ENCODE data around the gene SLC27A1. TPM values are rescaled to one million over a fixed set of nuclear protein-coding genes. Genes with fewer than 3 reads are reported as not detected.

SLC27A1 gene
- total and polyA plus RNA-seq, 9 of the 15 experiments (the other 6 are each of a cell fraction or from before 2014, with no cell fraction given) = 0.06 to 3.0 (median 1.1) TPM

DNA sequence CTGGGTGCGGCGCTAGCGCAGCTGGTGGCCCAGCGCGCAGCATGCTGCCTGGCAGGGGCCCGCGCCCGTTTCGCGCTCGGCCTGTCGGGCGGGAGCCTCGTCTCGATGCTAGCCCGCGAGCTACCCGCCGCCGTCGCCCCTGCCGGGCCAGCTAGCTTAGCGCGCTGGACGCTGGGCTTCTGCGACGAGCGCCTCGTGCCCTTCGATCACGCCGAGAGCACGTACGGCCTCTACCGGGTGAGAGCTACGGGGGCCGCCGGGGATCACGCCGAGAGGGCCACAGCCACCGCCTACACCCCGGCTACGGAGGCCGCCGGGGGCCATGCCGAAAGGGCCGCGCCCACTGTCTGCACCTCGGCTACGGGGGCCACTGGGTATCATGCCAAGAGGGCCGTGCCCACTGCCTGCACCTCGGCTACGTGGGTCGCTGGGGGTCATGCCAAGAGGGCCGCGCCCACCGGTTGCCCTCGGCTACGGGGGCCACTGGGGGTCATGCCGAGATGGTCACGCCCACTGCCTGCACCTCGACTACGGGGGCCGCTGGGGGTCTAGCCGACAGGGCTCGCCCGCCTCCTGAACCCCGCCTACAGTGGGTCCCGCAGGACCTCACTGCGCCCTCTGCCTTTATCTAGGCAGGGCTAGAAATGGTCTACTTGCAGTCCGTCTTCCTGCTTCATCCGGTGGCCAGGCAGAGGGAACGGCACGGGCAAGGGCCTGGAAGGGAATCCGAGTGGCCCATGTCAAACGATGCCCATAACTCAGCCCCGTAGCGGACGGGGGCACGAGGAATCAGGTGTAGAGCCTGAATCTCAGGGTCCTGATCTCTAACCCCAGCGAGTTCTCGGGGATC is 41.6 kb downstream of the SLC27A1 start (continued):
- TF ChIP-seq FOXM1 (IDR thresholded peaks at IDR 0.05; ENCODE audit: low read depth) (no peak), FOXM1 (CRISPR knock-in tag; IDR thresholded peaks at IDR 0.05; ENCODE audit: low read depth) (peak; percentile 84; the same call in 1 of the 2 replicates), CTBP1 (IDR thresholded peaks at IDR 0.05; ENCODE audit: borderline replicate concordance) (peak; percentile 72), CHD1 (IDR thresholded peaks at IDR 0.05; ENCODE audit: low read length) (peak; percentile 54), TEAD1 (CRISPR knock-in tag; IDR thresholded peaks at IDR 0.05) (peak in 1 of 2 experiments; percentile 89; a peak in 2 of 4 replicates), KLF13 (tag; IDR thresholded peaks at IDR 0.05; ENCODE audit: borderline replicate concordance, low read depth) (peak; percentile 79), SRSF7 (optimal IDR thresholded peaks at IDR 0.05; ENCODE audit: low read depth, low read length) (no peak), ZNF583 (CRISPR knock-in tag; IDR thresholded peaks at IDR 0.05) (no peak), SIN3A (IDR thresholded peaks at IDR 0.05; ENCODE audit: borderline replicate concordance in 2 of 2, control insufficient read depth in 1 of 2, low read depth in 2 of 2, low read length in 2 of 2) (peak in 1 of 2 experiments; percentile 43; a peak in 2 of 4 replicates), L3MBTL2 (IDR thresholded peaks at IDR 0.05) (peak; percentile 100), CREBBP (IDR thresholded peaks at IDR 0.05; ENCODE audit: low read depth, low read length) (no peak), BHLHE40 (IDR thresholded peaks at IDR 0.05; ENCODE audit: low read length) (0 out of 2 replicates have a peak, but pooled peaks have one; percentile 21)
- TF ChIP-seq, protein P1, sequence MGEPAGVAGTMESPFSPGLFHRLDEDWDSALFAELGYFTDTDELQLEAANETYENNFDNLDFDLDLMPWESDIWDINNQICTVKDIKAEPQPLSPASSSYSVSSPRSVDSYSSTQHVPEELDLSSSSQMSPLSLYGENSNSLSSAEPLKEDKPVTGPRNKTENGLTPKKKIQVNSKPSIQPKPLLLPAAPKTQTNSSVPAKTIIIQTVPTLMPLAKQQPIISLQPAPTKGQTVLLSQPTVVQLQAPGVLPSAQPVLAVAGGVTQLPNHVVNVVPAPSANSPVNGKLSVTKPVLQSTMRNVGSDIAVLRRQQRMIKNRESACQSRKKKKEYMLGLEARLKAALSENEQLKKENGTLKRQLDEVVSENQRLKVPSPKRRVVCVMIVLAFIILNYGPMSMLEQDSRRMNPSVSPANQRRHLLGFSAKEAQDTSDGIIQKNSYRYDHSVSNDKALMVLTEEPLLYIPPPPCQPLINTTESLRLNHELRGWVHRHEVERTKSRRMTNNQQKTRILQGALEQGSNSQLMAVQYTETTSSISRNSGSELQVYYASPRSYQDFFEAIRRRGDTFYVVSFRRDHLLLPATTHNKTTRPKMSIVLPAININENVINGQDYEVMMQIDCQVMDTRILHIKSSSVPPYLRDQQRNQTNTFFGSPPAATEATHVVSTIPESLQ (CRISPR knock-in tag; IDR thresholded peaks at IDR 0.05) = peak; percentile 91; the same call in 1 of the 2 replicates
- TF ChIP-seq, protein P2, sequence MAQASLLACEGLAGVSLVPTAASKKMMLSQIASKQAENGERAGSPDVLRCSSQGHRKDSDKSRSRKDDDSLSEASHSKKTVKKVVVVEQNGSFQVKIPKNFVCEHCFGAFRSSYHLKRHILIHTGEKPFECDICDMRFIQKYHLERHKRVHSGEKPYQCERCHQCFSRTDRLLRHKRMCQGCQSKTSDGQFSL (CRISPR knock-in tag; IDR thresholded peaks at IDR 0.05) = no peak; the same call in 1 of the 2 replicates
- TF ChIP-seq, protein P2 (tag; IDR thresholded peaks at IDR 0.05) = no peak
- TF ChIP-seq, protein P3, sequence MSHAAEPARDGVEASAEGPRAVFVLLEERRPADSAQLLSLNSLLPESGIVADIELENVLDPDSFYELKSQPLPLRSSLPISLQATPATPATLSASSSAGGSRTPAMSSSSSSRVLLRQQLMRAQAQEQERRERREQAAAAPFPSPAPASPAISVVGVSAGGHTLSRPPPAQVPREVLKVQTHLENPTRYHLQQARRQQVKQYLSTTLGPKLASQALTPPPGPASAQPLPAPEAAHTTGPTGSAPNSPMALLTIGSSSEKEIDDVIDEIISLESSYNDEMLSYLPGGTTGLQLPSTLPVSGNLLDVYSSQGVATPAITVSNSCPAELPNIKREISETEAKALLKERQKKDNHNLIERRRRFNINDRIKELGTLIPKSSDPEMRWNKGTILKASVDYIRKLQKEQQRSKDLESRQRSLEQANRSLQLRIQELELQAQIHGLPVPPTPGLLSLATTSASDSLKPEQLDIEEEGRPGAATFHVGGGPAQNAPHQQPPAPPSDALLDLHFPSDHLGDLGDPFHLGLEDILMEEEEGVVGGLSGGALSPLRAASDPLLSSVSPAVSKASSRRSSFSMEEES (CRISPR knock-in tag; IDR thresholded peaks at IDR 0.05) = no peak
